Measurements from ENCODE around the gene PLEKHB2.
A peak's percentile ranks its signal among the peaks of the same experiment; 100 is the strongest.
"Not testable (repeated sequence)": the region's sequence is repeated elsewhere in the genome, so short reads cannot be mapped to it uniquely, and the experiment has no call there.

PLEKHB2 gene

GRCh38 chr2:131103165-131103564 lies 2.0 kb upstream of the PLEKHB2 start:
- no peak for DNase-seq (ENCODE audit: low read depth)
- no peak for TF ChIP-seq CTCF (conservative IDR thresholded peaks at IDR 0.05; ENCODE audit: low read depth, low read length)
- H3K4me3 ChIP-seq (ENCODE audit: low read length): no peak overlapping the region

GRCh38 chr2:131104487-131105155 lies 515 bp upstream of the PLEKHB2 start:
- peak overlapping the region; percentile 94 for H3K4me3 ChIP-seq (ENCODE audit: low read length)
- DNase-seq (ENCODE audit: low read depth): no peak
- TF ChIP-seq CTCF (conservative IDR thresholded peaks at IDR 0.05; ENCODE audit: low read depth, low read length): no peak

- no peak for DNase-seq (ENCODE audit: low read depth)
These were observed 1.0 kb downstream of the PLEKHB2 start for GRCh38 chr2:131105950-131106801.

GRCh38 chr2:131112529-131112928 lies 7.4 kb downstream of the PLEKHB2 start:
- DNase-seq (ENCODE audit: low read depth): no peak
- no peak overlapping the region for H3K4me3 ChIP-seq (ENCODE audit: low read length)
- TF ChIP-seq CTCF (conservative IDR thresholded peaks at IDR 0.05; ENCODE audit: low read depth, low read length): no peak

More at GRCh38 chr2:131105950-131106801, 1.0 kb downstream of the PLEKHB2 start:
- no peak for TF ChIP-seq CTCF (conservative IDR thresholded peaks at IDR 0.05; ENCODE audit: low read depth, low read length)
- peak overlapping the region; percentile 94 for H3K4me3 ChIP-seq (ENCODE audit: low read length)

- no peak overlapping the region for H3K4me3 ChIP-seq (ENCODE audit: low read length)
- TF ChIP-seq CTCF (conservative IDR thresholded peaks at IDR 0.05; ENCODE audit: low read depth, low read length): no peak
- no peak for DNase-seq (ENCODE audit: low read depth)
These were observed 8.6 kb downstream of the PLEKHB2 start for GRCh38 chr2:131113566-131114227.

- not testable (repeated sequence) for DNase-seq (ENCODE audit: low read depth)
These were observed 9.8 kb downstream of the PLEKHB2 start for GRCh38 chr2:131114950-131115349.

GRCh38 chr2:131115752-131116151 lies 10.6 kb downstream of the PLEKHB2 start:
- TF ChIP-seq CTCF (conservative IDR thresholded peaks at IDR 0.05; ENCODE audit: low read depth, low read length): no peak
- no peak for DNase-seq (ENCODE audit: low read depth)
- H3K4me3 ChIP-seq (ENCODE audit: low read length): no peak overlapping the region

More at GRCh38 chr2:131114950-131115349, 9.8 kb downstream of the PLEKHB2 start:
- H3K4me3 ChIP-seq (ENCODE audit: low read length): not testable (repeated sequence)

Measured in retinal pigment epithelial cell (primary cell).